OCI-LY1 (cell line): ENCODE measurements around the gene SELENOP.
"Not testable (repeated sequence)": the region's sequence is repeated elsewhere in the genome, so short reads cannot be mapped to it uniquely, and the experiment has no call there.

Source experiments
- H2AFZ ChIP-seq: fragments of 200-600 bp; sonication (generic), shearing (Covaris generic); 2 replicates; pipeline ENCODE4 v1.6.0; 2014; ENCODE audit warnings: antibody characterized with exemption, mild to moderate bottlenecking, low read length
- H3F3A ChIP-seq: fragments of 200-600 bp; sonication (generic), shearing (Covaris generic); 2 replicates; pipeline ENCODE4 v1.6.0; 2014; ENCODE audit warnings: mild to moderate bottlenecking, antibody characterized with exemption, low read length, moderate library complexity; ENCODE audit not compliant: insufficient read depth
- H3K27ac ChIP-seq: fragments of 200-600 bp; sonication (generic); 2 replicates; pipeline ENCODE4 v1.5.1; 2014; ENCODE audit warnings: low read length, mixed run types, mild to moderate bottlenecking, low read depth; ENCODE audit not compliant: poor library complexity, severe bottlenecking
- H3K27me3 ChIP-seq: fragments of 200-600 bp; sonication (generic); 2 replicates; pipeline ENCODE4 v1.6.0; 2014; ENCODE audit warnings: antibody characterized with exemption, mild to moderate bottlenecking, low read length, moderate library complexity; ENCODE audit not compliant: insufficient read depth
- H3K36me3 ChIP-seq: fragments of 200-600 bp; sonication (generic); 2 replicates; pipeline ENCODE4 v1.6.1; 2014; ENCODE audit warnings: mild to moderate bottlenecking, antibody characterized with exemption, low read length, moderate library complexity, mixed read lengths; ENCODE audit not compliant: insufficient read depth
- H3K4me1 ChIP-seq: fragments of 200-600 bp; sonication (generic); 2 replicates; pipeline ENCODE4 v1.5.1; 2014; ENCODE audit warnings: mild to moderate bottlenecking, low read length, moderate library complexity; ENCODE audit not compliant: insufficient read depth, severe bottlenecking
- H3K4me2 ChIP-seq: fragments of 200-600 bp; sonication (generic), shearing (Covaris generic); 2 replicates; pipeline ENCODE4 v1.6.1; 2014; ENCODE audit warnings: low read length
- H3K4me3 ChIP-seq: fragments of 200-600 bp; sonication (generic); 2 replicates; pipeline ENCODE4 v1.5.1; 2014; ENCODE audit warnings: low read length, low read depth, mild to moderate bottlenecking, mixed read lengths; ENCODE audit not compliant: poor library complexity, severe bottlenecking
- H3K79me2 ChIP-seq: fragments of 200-600 bp; shearing (Covaris generic); 2 replicates; pipeline ENCODE4 v1.6.1; 2016; ENCODE audit warnings: mixed run types, low read length, mixed read lengths; ENCODE audit not compliant: insufficient read depth
- H3K9ac ChIP-seq: fragments of 200-600 bp; sonication (generic), shearing (Covaris generic); 2 replicates; pipeline ENCODE4 v1.6.1; 2014; ENCODE audit warnings: mild to moderate bottlenecking, low read length, mixed read lengths
- H3K9me2 ChIP-seq: fragments of 200-600 bp; sonication (generic), shearing (Covaris generic); 2 replicates; pipeline ENCODE4 v1.6.1; 2014; ENCODE audit warnings: low read depth, mild to moderate bottlenecking, low read length, mixed read lengths
- H3K9me3 ChIP-seq: fragments of 200-600 bp; shearing (Covaris generic); 2 replicates; pipeline ENCODE4 v1.6.1; 2014; ENCODE audit warnings: low read length, mixed read lengths
- H4K20me1 ChIP-seq: fragments of 200-600 bp; sonication (generic), shearing (Covaris generic); 2 replicates; pipeline ENCODE4 v1.6.0; 2016; ENCODE audit warnings: mild to moderate bottlenecking, low read length; ENCODE audit not compliant: insufficient read depth
- EZH2 ChIP-seq: fragments of 200-600 bp; sonication (generic), shearing (Covaris generic); IDR thresholded peaks from 2 replicates; pipeline ENCODE4 v1.8.0; 2017; ENCODE audit warnings: borderline replicate concordance, mixed run types, mild to moderate bottlenecking, antibody characterized with exemption, low read length, moderate library complexity, mixed read lengths
- TF ChIP-seq, protein P1 (sequence below): fragments of 200-600 bp; sonication (generic), shearing (Covaris generic); IDR thresholded peaks from 2 replicates; pipeline ENCODE4 v1.5.1; 2017; ENCODE audit warnings: mild to moderate bottlenecking, antibody characterized with exemption, low read length, moderate library complexity, mixed read lengths

Gene SELENOP

DNA sequence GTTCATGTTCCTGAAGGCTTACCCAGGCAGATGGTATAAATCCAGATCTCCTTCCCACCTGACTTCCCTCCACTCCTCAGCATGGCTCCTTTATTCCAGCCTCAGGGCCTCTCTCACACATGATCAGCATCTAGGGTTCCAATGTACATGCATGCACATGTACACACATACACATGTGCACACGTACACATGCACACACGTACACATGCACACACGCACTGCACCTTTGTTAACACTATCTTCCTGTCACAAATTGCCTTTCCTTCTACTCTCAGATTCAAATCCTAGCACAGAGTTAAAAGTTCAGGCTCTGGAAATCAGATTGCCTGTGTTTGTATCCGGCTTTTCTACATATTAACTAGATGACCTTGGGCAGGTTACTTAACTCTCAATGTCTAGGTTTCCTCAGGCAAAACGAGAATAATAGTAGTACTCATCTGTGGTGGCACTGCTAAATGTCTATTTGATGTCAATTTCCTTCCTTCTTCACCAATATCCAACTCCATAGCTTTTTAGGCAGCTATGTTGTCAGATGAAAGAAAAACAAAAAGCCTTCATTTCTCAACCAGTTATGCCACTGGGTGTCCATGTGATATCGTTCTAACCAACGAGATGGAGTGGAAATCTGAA lies 12.8 kb upstream of the SELENOP start:
- no peak overlapping the region for H3K4me3 ChIP-seq
- H3K27ac ChIP-seq, result no peak overlapping the region
- no peaks in the 10 kb centered on the region for H3K9me2 ChIP-seq
- H3K79me2 ChIP-seq, result no peaks in the 10 kb centered on the region
- TF ChIP-seq, protein P1, sequence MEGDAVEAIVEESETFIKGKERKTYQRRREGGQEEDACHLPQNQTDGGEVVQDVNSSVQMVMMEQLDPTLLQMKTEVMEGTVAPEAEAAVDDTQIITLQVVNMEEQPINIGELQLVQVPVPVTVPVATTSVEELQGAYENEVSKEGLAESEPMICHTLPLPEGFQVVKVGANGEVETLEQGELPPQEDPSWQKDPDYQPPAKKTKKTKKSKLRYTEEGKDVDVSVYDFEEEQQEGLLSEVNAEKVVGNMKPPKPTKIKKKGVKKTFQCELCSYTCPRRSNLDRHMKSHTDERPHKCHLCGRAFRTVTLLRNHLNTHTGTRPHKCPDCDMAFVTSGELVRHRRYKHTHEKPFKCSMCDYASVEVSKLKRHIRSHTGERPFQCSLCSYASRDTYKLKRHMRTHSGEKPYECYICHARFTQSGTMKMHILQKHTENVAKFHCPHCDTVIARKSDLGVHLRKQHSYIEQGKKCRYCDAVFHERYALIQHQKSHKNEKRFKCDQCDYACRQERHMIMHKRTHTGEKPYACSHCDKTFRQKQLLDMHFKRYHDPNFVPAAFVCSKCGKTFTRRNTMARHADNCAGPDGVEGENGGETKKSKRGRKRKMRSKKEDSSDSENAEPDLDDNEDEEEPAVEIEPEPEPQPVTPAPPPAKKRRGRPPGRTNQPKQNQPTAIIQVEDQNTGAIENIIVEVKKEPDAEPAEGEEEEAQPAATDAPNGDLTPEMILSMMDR, result no peak
- TF ChIP-seq EZH2, result no peak
- H3K4me1 ChIP-seq, result no peaks in the 10 kb centered on the region
- H2AFZ ChIP-seq, result no peak overlapping the region
- H3K9me3 ChIP-seq, result no peaks in the 10 kb centered on the region
- H3K36me3 ChIP-seq, result no peaks in the 10 kb centered on the region
- no peaks in the 10 kb centered on the region for H3F3A ChIP-seq
- no peaks in the 10 kb centered on the region for H4K20me1 ChIP-seq
- H3K9ac ChIP-seq, result no peak overlapping the region
- H3K4me2 ChIP-seq, result no peak overlapping the region
- H3K27me3 ChIP-seq, result no peaks in the 10 kb centered on the region

GRCh38 chr5:42822548-42822947 lies 10.9 kb upstream of the SELENOP start:
- Histone ChIP-seq H3K27ac (no peak overlapping the region), H3K4me2 (no peak overlapping the region), H2AFZ (no peak overlapping the region), H3K27me3 (no peaks in the 10 kb centered on the region), H3K4me1 (no peaks in the 10 kb centered on the region), H3K36me3 (no peaks in the 10 kb centered on the region), H3K9ac (no peak overlapping the region), H4K20me1 (no peaks in the 10 kb centered on the region), H3K9me2 (no peaks in the 10 kb centered on the region), H3K9me3 (no peaks in the 10 kb centered on the region), H3K4me3 (no peak overlapping the region), H3K79me2 (no peaks in the 10 kb centered on the region), H3F3A (no peaks in the 10 kb centered on the region)
- TF ChIP-seq, protein P1, result no peak
- no peak for TF ChIP-seq EZH2

GRCh38 chr5:42819745-42820144 lies 8.1 kb upstream of the SELENOP start:
- no peaks in the 10 kb centered on the region for H3K4me1 ChIP-seq
- H4K20me1 ChIP-seq, result no peaks in the 10 kb centered on the region
- H3K36me3 ChIP-seq, result no peaks in the 10 kb centered on the region
- H3K27me3 ChIP-seq, result no peaks in the 10 kb centered on the region
- TF ChIP-seq EZH2, result no peak
- TF ChIP-seq, protein P1, result no peak
- H3F3A ChIP-seq, result no peaks in the 10 kb centered on the region
- no peaks in the 10 kb centered on the region for H3K9me3 ChIP-seq
- no peak overlapping the region for H2AFZ ChIP-seq
- no peaks in the 10 kb centered on the region for H3K79me2 ChIP-seq
- no peaks in the 10 kb centered on the region for H3K9me2 ChIP-seq
- H3K9ac ChIP-seq, result no peak overlapping the region
- no peak overlapping the region for H3K4me2 ChIP-seq
- no peak overlapping the region for H3K4me3 ChIP-seq
- no peak overlapping the region for H3K27ac ChIP-seq

- not testable (repeated sequence) for H3K9ac ChIP-seq, H2AFZ ChIP-seq, H3K79me2 ChIP-seq, H3K4me2 ChIP-seq, H3K9me3 ChIP-seq, H3K4me3 ChIP-seq, H3K4me1 ChIP-seq, H3K27me3 ChIP-seq, H3K27ac ChIP-seq, H3F3A ChIP-seq, H3K9me2 ChIP-seq, H4K20me1 ChIP-seq, H3K36me3 ChIP-seq
These were observed 4.9 kb upstream of the SELENOP start for GRCh38 chr5:42816546-42816945.
